ENCODE measurements around the gene MIA2. TPM values are rescaled to one million over a fixed set of nuclear protein-coding genes. Genes with fewer than 3 reads are reported as not detected.

Gene MIA2
- total and polyA plus RNA-seq, 9 of the 15 experiments (the other 6 are each of a cell fraction or from before 2014, with no cell fraction given), result 6.0 to 21.8 (median 12.8) TPM

- TF ChIP-seq TAF7 (tag; IDR thresholded peaks at IDR 0.05) (no peak), NCOA6 (IDR thresholded peaks at IDR 0.05) (no peak), PPARD (CRISPR knock-in tag; IDR thresholded peaks at IDR 0.05) (no peak), EZH2 (IDR thresholded peaks at IDR 0.05; ENCODE audit: borderline replicate concordance, low read depth, low read length) (no peak), ZNF232 (CRISPR knock-in tag; IDR thresholded peaks at IDR 0.05) (no peak), CGGBP1 (CRISPR knock-in tag; IDR thresholded peaks at IDR 0.05) (no peak), CREB1 (IDR thresholded peaks at IDR 0.05) (no peak), CREB1 (CRISPR knock-in tag; IDR thresholded peaks at IDR 0.05) (no peak; the same call in 1 of the 2 replicates), ZNF354B (CRISPR knock-in tag; IDR thresholded peaks at IDR 0.05) (no peak), EHMT2 (IDR thresholded peaks at IDR 0.05) (no peak), ZHX1 (conservative IDR thresholded peaks at IDR 0.05; ENCODE audit: low read length) (no peak), NUFIP1 (IDR thresholded peaks at IDR 0.05; ENCODE audit: partially characterized antibody) (no peak), CREBBP (IDR thresholded peaks at IDR 0.05; ENCODE audit: low read depth, low read length) (no peak), ATF4 (CRISPR knock-in tag; IDR thresholded peaks at IDR 0.05) (no peak), XRCC4 (IDR thresholded peaks at IDR 0.05; ENCODE audit: extremely low read depth, insufficient read depth, insufficient read length) (no peak), BHLHE40 (IDR thresholded peaks at IDR 0.05; ENCODE audit: low read length) (peak; percentile 73), KLF16 (IDR thresholded peaks at IDR 0.05) (no peak), ETV1 (tag; conservative IDR thresholded peaks at IDR 0.05; ENCODE audit: low read depth) (no peak), MEF2A (IDR thresholded peaks at IDR 0.05; ENCODE audit: control insufficient read depth, low read depth, low read length) (no peak)
Measured at GRCh38 chr14:39266871-39267607, 33.3 kb downstream of the MIA2 start (continued).
